ENCODE results near the gene GPHA2.
"Not testable (repeated sequence)": the region's sequence is repeated elsewhere in the genome, so short reads cannot be mapped to it uniquely, and the experiment has no call there.

GPHA2 gene, protein sequence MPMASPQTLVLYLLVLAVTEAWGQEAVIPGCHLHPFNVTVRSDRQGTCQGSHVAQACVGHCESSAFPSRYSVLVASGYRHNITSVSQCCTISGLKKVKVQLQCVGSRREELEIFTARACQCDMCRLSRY

DNA sequence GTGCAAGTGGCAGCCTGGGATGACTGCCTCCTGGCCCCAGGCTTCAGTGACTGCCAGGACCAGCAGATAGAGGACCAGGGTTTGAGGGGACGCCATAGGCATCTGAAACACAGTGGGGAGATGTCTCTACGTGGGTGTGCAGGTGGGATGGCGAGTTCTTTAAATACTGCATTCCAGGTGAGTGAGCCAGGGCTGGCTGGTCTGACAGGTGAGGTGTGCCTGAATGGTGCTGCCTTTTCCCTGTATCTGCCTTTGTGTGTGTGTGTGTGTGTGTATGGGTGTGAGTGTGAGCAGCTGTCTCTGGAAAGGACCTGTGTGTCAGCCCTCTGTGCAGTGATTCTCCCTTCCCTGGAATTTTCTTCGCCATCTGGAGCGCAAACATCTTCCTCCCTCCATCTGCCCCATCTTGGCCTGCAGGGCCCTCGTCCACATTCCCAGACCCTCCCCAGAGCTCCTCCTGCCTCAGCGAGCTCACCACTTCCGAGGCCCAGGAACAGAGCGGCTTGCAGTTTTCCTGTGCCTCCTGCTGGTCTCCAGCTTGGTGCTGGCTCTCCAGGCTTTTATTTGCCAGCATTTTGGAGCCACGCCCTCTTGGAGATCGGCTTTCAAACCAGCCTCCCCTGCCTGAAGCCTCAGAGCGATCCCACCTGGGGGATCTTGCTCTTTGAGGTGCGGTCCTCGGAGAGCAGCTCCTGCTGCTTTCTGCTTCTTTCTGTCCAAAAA is at the start of gene GPHA2:
Gene GPHA2 (minus strand): TSS at position 535 of the 723 bp plus-strand sequence. CDS start 433 bp downstream, at position 102.
- no peak within 1 kb of the TSS for H3K4me3 ChIP-seq (replicated peaks in 1 of 2; ENCODE audit: low read depth in 2 of 2, low read length in 2 of 2)
- peak in 1 of 2 donors; percentile 36 for DNase-seq (ENCODE audit: low read depth in 2 of 2)
- TF ChIP-seq, protein P1, sequence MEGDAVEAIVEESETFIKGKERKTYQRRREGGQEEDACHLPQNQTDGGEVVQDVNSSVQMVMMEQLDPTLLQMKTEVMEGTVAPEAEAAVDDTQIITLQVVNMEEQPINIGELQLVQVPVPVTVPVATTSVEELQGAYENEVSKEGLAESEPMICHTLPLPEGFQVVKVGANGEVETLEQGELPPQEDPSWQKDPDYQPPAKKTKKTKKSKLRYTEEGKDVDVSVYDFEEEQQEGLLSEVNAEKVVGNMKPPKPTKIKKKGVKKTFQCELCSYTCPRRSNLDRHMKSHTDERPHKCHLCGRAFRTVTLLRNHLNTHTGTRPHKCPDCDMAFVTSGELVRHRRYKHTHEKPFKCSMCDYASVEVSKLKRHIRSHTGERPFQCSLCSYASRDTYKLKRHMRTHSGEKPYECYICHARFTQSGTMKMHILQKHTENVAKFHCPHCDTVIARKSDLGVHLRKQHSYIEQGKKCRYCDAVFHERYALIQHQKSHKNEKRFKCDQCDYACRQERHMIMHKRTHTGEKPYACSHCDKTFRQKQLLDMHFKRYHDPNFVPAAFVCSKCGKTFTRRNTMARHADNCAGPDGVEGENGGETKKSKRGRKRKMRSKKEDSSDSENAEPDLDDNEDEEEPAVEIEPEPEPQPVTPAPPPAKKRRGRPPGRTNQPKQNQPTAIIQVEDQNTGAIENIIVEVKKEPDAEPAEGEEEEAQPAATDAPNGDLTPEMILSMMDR (IDR thresholded peaks at IDR 0.05; ENCODE audit: low read depth, low read length), result no peak

DNA sequence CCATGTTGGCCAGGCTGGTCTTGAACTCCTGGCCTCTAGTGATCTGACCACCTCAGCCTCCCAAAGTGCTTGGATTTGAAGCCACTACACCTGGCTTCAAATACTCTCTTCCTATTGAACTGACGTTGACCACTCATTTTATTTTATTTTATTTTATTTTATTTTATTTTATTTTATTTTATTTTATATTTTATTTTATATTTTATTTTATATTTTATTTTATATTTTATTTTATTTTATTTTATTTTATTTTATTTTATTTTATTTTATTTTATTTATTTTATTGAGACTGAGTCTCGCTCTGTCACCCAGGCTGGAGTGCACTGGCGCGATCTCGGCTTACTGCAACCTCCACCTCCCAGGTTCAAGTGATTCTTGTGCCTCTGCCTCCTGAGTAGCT is 47.6 kb upstream of the GPHA2 start:
- DNase-seq (ENCODE audit: low read depth in 2 of 2); H3K4me3 ChIP-seq (replicated peaks in 1 of 2; ENCODE audit: low read depth in 2 of 2, low read length in 2 of 2): not testable (repeated sequence)

GRCh38 chr11:64976651-64977050 is 41.0 kb upstream of the GPHA2 start:
- TF ChIP-seq, protein P1 (IDR thresholded peaks at IDR 0.05; ENCODE audit: low read depth, low read length), result no peak
- no peak overlapping the region for H3K4me3 ChIP-seq (replicated peaks in 1 of 2; ENCODE audit: low read depth in 2 of 2, low read length in 2 of 2)
- no peak for DNase-seq (ENCODE audit: low read depth in 2 of 2)

- TF ChIP-seq, protein P1 (IDR thresholded peaks at IDR 0.05; ENCODE audit: low read depth, low read length), result no peak
- H3K4me3 ChIP-seq (replicated peaks in 1 of 2; ENCODE audit: low read depth in 2 of 2, low read length in 2 of 2), result no peak overlapping the region
- DNase-seq (ENCODE audit: low read depth in 2 of 2), result no peak
Measured at GRCh38 chr11:64974124-64974523, 38.4 kb upstream of the GPHA2 start.

GRCh38 chr11:64971421-64972233 is 35.9 kb upstream of the GPHA2 start, which contains the start of gene MAJIN:
Gene MAJIN, minus strand, starts transcription at chr11:64972108. Its CDS starts 12,703 bp downstream, at chr11:64959405.
- peak within 1 kb of the TSS; percentile 37 to 45 for H3K4me3 ChIP-seq (replicated peaks in 1 of 2; ENCODE audit: low read depth in 2 of 2, low read length in 2 of 2)
- TF ChIP-seq, protein P1 (IDR thresholded peaks at IDR 0.05; ENCODE audit: low read depth, low read length), result no peak
- peak; percentile 83 to 85 for DNase-seq (ENCODE audit: low read depth in 2 of 2)

DNA sequence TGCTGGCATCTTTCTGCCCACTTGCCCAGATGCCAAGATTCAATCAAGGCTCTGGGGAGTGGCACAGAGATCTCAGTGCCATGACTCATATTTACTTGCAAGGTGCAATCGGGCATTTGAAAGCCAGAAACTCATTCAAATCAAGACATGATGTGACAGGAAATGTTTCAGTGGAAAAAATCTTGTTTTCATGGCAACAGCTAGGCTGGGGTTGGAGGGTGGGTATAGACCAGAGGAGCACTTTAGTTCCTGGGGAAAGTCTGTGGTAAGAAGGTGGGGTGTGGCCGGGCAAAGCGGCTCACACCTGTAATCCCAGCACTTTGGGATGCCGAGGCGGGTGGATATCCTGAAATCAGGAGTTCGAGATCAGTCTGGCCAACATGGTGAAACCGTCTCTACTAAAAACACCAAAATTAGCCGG is 35.0 kb upstream of the GPHA2 start:
- TF ChIP-seq, protein P1 (IDR thresholded peaks at IDR 0.05; ENCODE audit: low read depth, low read length), result no peak
- H3K4me3 ChIP-seq (replicated peaks in 1 of 2; ENCODE audit: low read depth in 2 of 2, low read length in 2 of 2), result no peak overlapping the region
- DNase-seq (ENCODE audit: low read depth in 2 of 2), result no peak

GRCh38 chr11:64969209-64969608 is 33.5 kb upstream of the GPHA2 start:
- TF ChIP-seq, protein P1 (IDR thresholded peaks at IDR 0.05; ENCODE audit: low read depth, low read length), result no peak
- peak in 1 of 2 donors; percentile 61 for DNase-seq (ENCODE audit: low read depth in 2 of 2)

More at GRCh38 chr11:64969209-64969608, 33.5 kb upstream of the GPHA2 start:
- no peak overlapping the region for H3K4me3 ChIP-seq (replicated peaks in 1 of 2; ENCODE audit: low read depth in 2 of 2, low read length in 2 of 2)

Data from cardiac fibroblast (primary cell).